Stimulated activated CD8-positive, alpha-beta memory T cell treated with anti-CD3 and anti-CD28 coated beads, Interleukin-12 subunit alpha, Interleukin-12 subunit beta, amount 100 ng/mL, for 24 hours (primary cell): ENCODE data around the gene CHRND.
"Not testable (repeated sequence)": the region's sequence is repeated elsewhere in the genome, so short reads cannot be mapped to it uniquely, and the experiment has no call there.

Experiments used
- DNase-seq: peaks from one replicate; pipeline ENCODE4 v3.0.0-alpha.2; 2020; ENCODE audit errors: extremely low read depth

CHRND gene

GRCh38 chr2:232541961-232542714 lies 16.2 kb downstream of the CHRND start:
- DNase-seq: no peak

- no peak for DNase-seq
Observed at GRCh38 chr2:232542715-232543467, 16.9 kb downstream of the CHRND start.

- no peak for DNase-seq
Observed at GRCh38 chr2:232543491-232543890, 17.5 kb downstream of the CHRND start.

DNA sequence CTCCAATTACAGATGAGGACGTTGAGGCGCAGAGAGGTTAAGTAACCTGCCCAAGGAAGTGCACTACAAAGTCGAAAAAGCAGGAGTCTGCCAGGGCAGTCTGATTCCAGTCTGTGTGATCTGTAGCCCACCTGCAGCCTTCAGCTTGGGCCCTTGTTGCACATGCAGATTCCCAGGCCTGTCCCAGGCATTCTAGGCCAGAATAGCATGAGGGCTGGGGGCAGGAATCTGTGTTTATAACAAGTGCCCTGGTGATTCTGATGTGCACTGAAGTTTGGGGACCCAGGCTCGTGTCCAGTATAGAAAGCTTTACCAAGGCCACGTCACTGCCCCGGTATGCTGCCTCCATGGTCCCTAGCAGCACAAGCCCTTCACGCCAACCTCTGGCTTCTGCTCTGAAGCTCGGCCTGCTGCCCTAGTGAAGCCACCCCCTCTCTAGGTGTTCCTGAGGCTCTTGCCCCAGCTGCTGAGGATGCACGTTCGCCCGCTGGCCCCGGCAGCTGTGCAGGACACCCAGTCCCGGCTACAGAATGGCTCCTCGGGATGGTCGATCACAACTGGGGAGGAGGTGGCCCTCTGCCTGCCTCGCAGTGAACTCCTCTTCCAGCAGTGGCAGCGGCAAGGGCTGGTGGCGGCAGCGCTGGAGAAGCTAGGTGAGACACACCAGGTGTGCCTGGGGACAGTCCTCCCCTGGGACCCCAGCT lies 18.1 kb downstream of the CHRND start:
- no peak for DNase-seq

DNA sequence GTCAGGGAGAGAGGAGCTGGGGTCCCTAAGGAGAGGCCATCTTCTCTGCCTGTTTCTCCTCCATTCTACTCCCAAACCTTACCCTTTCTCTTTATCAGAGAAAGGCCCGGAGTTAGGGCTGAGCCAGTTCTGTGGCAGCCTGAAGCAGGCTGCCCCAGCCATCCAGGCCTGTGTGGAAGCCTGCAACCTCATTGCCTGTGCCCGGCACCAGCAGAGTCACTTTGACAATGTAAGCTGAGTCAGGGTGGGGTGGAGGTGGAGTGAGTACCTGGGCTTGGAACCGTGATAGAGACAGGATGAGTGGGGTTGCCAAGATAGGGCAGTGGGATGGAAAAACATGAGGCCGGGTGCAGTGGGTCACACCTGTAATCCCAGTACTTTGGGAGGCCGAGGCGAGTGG lies 18.7 kb downstream of the CHRND start:
- DNase-seq: no peak

- DNase-seq: no peak
Observed at GRCh38 chr2:232545511-232546375, 19.8 kb downstream of the CHRND start.

DNA sequence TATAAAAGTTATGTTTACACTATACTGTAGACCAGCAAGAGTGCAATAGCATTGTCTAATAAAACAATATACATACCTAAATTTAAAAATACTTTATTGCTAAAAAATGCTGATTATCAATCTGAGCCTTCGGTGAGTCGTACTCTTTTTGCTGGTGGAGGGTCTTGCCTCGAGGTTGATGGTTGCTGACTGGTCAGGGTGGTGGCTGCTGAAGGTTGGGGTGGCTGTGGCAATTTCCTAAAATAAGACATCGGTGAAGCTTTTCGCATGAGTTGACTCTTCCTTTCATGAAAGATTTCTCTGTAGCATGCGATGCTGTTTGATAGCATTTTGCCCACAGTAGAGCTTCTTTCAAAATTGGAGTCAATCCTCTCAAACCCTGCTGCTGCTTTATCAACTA lies 22.0 kb downstream of the CHRND start:
- no peak for DNase-seq

- DNase-seq: no peak
Observed at GRCh38 chr2:232549655-232550353, 23.8 kb downstream of the CHRND start.

- peak; percentile 78 for DNase-seq
Observed at GRCh38 chr2:232550354-232551249, 24.6 kb downstream of the CHRND start, which contains the start of the genes EIF4E2 and TIGD1. EIF4E2 (plus strand) TSS chr2:232550689; CDS start chr2:232550725, 36 bp downstream. TIGD1 (minus strand) TSS chr2:232550557; CDS start chr2:232549882, 675 bp downstream.

GRCh38 chr2:232551250-232551638 lies 25.3 kb downstream of the CHRND start:
- DNase-seq: no peak

- DNase-seq: no peak
Observed at GRCh38 chr2:232551776-232552175, 25.8 kb downstream of the CHRND start.

DNA sequence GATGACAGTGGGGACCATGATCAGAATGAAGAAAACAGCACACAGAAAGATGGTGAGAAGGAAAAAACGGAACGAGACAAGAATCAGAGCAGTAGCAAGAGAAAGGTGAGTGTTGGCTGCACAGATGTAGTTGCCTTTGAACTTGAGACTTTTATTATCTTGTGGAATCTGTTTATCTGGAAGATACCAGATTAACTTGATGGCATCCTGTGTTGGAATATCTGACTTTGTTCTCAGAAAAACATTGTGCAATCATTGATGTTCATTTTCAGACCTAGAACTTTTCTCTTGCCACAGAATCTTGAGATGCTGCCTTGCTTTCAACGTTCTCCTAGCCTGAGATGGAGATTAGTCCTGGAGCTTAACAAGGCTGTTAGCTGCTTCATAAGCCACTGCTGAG lies 30.5 kb downstream of the CHRND start:
- DNase-seq: no peak

GRCh38 chr2:232562515-232563151 lies 36.7 kb downstream of the CHRND start:
- no peak for DNase-seq

DNA sequence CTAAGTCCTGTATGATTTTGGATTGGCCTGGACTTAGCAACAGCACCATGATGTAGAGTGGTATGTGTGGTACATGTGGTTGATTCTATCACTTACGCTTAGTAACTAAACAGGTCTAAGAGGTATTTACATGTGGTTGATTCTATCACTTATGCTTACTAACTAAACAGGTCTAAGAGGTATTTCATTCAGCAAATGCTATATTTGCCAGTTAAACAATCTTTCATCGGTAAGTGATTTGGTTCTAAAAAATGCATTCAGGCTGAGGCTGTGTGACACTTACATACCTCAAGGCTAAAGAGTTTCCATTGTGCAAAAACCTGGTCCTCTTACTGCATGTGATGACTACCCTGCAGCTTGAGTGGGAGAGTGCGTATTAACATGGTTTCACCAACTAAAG lies 37.6 kb downstream of the CHRND start:
- no peak for DNase-seq

DNA sequence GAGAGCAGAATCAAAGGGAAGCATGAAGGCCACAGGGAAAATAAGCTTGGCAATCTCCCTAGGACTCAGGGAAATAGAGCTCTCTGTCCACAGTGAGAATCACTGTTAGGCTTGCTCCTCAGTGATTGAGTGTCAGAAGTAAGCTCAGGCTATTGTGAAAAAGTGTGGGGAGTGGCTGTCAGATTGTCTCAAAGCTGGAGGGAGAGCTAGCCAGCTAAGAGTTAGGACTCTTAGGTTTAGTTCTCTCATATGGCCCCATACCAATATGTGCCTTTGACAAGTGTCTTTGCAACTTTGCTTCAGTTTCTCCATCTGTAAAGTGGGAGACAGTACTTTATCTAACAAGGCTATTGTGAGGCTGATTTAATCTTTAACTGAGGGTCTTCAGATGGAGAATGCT lies 41.8 kb downstream of the CHRND start:
- DNase-seq: no peak

DNA sequence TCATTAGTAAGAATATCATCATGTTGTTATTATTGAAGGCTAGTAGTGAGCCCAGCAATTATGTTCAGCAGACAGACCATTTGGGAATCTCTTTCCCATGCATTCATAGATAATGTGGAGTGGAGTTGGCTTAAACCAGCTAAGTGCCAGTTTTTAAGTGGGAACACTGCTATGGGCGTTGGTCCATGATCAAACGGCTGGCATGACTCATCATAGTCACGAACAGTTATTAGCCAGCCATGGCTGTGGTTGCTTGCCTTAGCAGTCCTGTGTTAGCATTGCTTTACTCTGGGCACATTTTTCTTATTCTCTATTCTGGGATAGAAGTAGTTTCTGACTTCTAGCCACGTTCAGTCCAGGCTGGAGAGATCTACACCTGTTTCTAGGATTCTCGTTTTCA lies 42.2 kb downstream of the CHRND start:
- DNase-seq: no peak

DNA sequence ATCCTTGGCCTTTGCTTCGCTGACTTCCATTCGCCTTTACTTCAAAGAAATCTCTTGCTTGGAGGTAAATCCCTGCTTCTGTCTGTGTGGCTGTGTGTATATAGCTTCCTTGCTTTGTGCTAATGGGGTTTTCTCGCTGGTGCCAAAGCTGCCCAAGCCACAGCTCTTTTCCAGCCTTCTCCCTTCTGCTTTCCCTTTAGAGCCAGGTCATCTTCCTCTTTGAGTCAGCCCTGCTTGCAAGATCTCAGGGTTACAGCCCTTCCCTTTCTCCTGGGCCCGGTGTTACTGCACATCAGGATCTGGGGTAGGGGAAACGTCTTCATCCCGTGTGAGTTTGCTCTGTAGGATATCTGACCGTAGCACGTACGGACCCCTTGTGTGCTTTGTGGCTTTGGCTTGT lies 43.6 kb downstream of the CHRND start:
- DNase-seq: no peak

DNA sequence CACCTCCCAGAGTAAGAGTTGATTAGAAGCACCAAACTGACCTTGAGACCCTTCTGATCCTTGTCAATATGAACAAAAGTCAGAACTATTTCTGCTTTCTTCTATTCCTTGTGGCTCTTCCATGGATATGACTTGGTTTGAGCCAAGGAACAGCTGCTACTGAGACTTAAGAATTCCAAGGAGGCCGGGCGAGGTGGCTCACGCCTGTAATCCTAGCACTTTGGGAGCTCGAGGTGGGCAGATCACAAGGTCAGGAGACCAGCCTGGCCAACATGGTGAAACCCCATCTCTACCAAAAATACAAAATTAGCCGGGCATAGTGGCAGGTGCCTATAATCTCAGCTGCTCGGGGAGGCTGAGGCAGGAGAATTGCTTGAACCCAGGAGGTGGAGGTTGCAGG lies 44.5 kb downstream of the CHRND start:
- not testable (repeated sequence) for DNase-seq

- no peak for DNase-seq
Observed at GRCh38 chr2:232571026-232571474, 45.1 kb downstream of the CHRND start.
